CD4-positive, alpha-beta T cell treated with Interleukin-4 for 4 hours (primary cell): Measurements from ENCODE around the gene OASL.

Experiments used
- DNase-seq: peaks from one replicate; pipeline ENCODE4 v3.0.0-alpha.2; 2020

OASL gene

GRCh38 chr12:121013715-121014114 is 25.3 kb downstream of the OASL start:
- DNase-seq = no peak

GRCh38 chr12:121011820-121012219 is 27.2 kb downstream of the OASL start:
- DNase-seq = no peak

GRCh38 chr12:121010860-121011259 is 28.2 kb downstream of the OASL start:
- no peak for DNase-seq

GRCh38 chr12:121009741-121010140 is 29.3 kb downstream of the OASL start:
- DNase-seq = no peak

- DNase-seq = no peak
Measured at GRCh38 chr12:121008347-121009098, 30.5 kb downstream of the OASL start.

- DNase-seq = peak; percentile 50
Measured at GRCh38 chr12:121005346-121005815, 33.7 kb downstream of the OASL start.

GRCh38 chr12:121004253-121004815 is 34.7 kb downstream of the OASL start:
- DNase-seq = no peak

- DNase-seq = no peak
Measured at GRCh38 chr12:121003650-121004049, 35.4 kb downstream of the OASL start.

- DNase-seq = no peak
Measured at GRCh38 chr12:121001841-121002483, 37.1 kb downstream of the OASL start.

- no peak for DNase-seq
Measured at GRCh38 chr12:121001060-121001459, 38.0 kb downstream of the OASL start.

- no peak for DNase-seq
Measured at GRCh38 chr12:121000530-121000929, 38.5 kb downstream of the OASL start.

GRCh38 chr12:120999191-121000120 is 39.6 kb downstream of the OASL start:
- DNase-seq = no peak

GRCh38 chr12:120998435-120998834 is 40.6 kb downstream of the OASL start:
- DNase-seq = no peak

GRCh38 chr12:120997448-120997847 is 41.6 kb downstream of the OASL start:
- DNase-seq = no peak

GRCh38 chr12:120996133-120996746 is 42.8 kb downstream of the OASL start:
- DNase-seq = no peak

GRCh38 chr12:120994589-120995337 is 44.3 kb downstream of the OASL start:
- DNase-seq = no peak

GRCh38 chr12:120994059-120994458 is 45.0 kb downstream of the OASL start:
- no peak for DNase-seq

GRCh38 chr12:120993496-120993895 is 45.5 kb downstream of the OASL start:
- no peak for DNase-seq

GRCh38 chr12:120992989-120993388 is 46.1 kb downstream of the OASL start:
- DNase-seq = no peak

GRCh38 chr12:120991965-120992364 is 47.1 kb downstream of the OASL start:
- no peak for DNase-seq

GRCh38 chr12:120990487-120991055 is 48.5 kb downstream of the OASL start:
- DNase-seq = no peak
